H1 (cell line): Measurements from ENCODE around the gene MUC5B. TPM values are rescaled to one million over a fixed set of nuclear protein-coding genes. Genes with fewer than 3 reads are reported as not detected.

Experiments used
- BACH1 ChIP-seq: IDR thresholded peaks from 2 replicates; pipeline ENCODE4 v1.6.1; 2012; ENCODE audit warnings: low read length, improper control_type of control experiment
- FOSL1 ChIP-seq: IDR thresholded peaks from 2 replicates; pipeline ENCODE4 v1.6.1; 2011; ENCODE audit warnings: mild to moderate bottlenecking, low read depth, low read length, moderate library complexity; ENCODE audit not compliant: insufficient read depth
- KDM4A ChIP-seq: IDR thresholded peaks from one replicate; pipeline ENCODE4 v1.7.1; 2012; ENCODE audit warnings: low read depth, mild to moderate bottlenecking, moderate library complexity, low read length, inconsistent platforms; ENCODE audit not compliant: severe bottlenecking
- RXRA ChIP-seq: IDR thresholded peaks from 2 replicates; pipeline ENCODE4 v1.6.1; 2011; ENCODE audit warnings: low read depth, mild to moderate bottlenecking, low read length, moderate library complexity; ENCODE audit not compliant: insufficient read depth
- polyA plus RNA-seq, 7 experiments: library from polyadenylated mRNA; depleted of rRNA in 3 of 7; stranded (reverse) in 5 of 7; unstranded in 2 of 7; fragments of >200 nt in 5 of 7; fragments of 200-250 nt in 2 of 7; gene quantifications; 1 replicate in 5 of 7; 2 replicates in 1 of 7; 4 replicates in 1 of 7; pipeline versions ENCODE4 v1.2.1 to v1.2.3, GENCODE V29; 2011 to 2013; ENCODE audit warnings: missing spikeins in 2 of 7, mixed read lengths in 2 of 7
- total RNA-seq: library from RNA; stranded (reverse); fragmentation: NEBNext Ultra II Directional; extraction: Animal tissue kit (Norgen Biotek cat#: 25700); gene quantifications from 2 replicates; pipeline ENCODE4 v1.2.1, GENCODE V29; 2021

MUC5B gene
- total and polyA plus RNA-seq, 2 of the 8 experiments (the other 6 are each of a cell fraction or from before 2014, with no cell fraction given) = 0.02 to 0.03 TPM

DNA sequence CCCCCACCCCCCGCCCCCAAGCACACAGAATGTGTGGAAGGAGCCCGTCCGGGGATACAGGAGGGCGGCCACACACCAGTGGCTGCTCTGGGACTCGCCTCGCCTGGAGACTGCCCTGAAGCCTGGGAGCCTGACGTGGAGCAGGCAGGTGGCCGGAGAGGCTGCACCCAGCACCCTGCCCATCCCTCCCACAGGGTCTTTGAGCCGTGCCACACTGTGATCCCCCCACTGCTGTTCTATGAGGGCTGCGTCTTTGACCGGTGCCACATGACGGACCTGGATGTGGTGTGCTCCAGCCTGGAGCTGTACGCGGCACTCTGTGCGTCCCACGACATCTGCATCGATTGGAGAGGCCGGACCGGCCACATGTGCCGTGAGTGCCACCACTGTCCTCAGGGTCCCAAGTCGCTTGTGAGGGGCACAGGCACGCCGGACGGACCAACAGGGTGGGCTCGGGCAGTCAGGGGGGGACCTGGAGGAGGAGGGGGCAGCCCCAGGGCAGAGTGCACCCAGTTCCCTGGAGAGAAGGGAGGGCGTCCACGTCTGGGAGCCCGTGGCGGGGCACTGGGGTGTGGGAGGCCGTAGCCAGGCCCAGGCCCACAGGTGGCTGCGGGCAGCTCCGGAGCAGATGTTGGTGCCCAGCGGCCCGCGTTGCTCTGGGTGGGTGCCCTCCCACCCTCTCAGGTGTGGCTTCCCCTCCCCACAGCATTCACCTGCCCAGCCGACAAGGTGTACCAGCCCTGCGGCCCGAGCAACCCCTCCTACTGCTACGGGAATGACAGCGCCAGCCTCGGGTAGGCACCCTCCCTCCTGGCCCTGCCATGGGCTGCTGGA lies 27.0 kb upstream of the MUC5B start (continued):
- TF ChIP-seq FOSL1 (no peak), BACH1 (no peak), KDM4A (no peak), RXRA (no peak)
